Ishikawa (cell line): Measurements from ENCODE around the gene CRISP1.

Experiments
- CEBPB ChIP-seq: IDR thresholded peaks from 2 replicates; pipeline ENCODE4 v1.6.1; 2012
- CREB1 ChIP-seq: IDR thresholded peaks from 2 replicates; pipeline ENCODE4 v1.6.1; 2012; ENCODE audit warnings: low read depth
- EGR1 ChIP-seq: IDR thresholded peaks from 2 replicates; pipeline ENCODE4 v1.6.1; 2012
- EP300 ChIP-seq: IDR thresholded peaks from 2 replicates; pipeline ENCODE4 v1.6.1; 2012; ENCODE audit warnings: borderline replicate concordance
- FOXM1 ChIP-seq: IDR thresholded peaks from 2 replicates; pipeline ENCODE4 v1.6.1; 2012; ENCODE audit warnings: low read depth, borderline replicate concordance
- MAX ChIP-seq: IDR thresholded peaks from 2 replicates; pipeline ENCODE4 v1.6.1; 2012
- NFIC ChIP-seq: IDR thresholded peaks from 2 replicates; pipeline ENCODE4 v1.6.1; 2012
- RAD21 ChIP-seq: IDR thresholded peaks from 2 replicates; pipeline ENCODE4 v1.6.1; 2012; ENCODE audit warnings: low read depth
- REST ChIP-seq: IDR thresholded peaks from 2 replicates; pipeline ENCODE4 v1.6.1; 2012; ENCODE audit warnings: low read depth, mild to moderate bottlenecking
- TAF1 ChIP-seq: IDR thresholded peaks from 2 replicates; pipeline ENCODE4 v1.6.1; 2012; ENCODE audit warnings: low read depth, mild to moderate bottlenecking
- TCF12 ChIP-seq: IDR thresholded peaks from 2 replicates; pipeline ENCODE4 v1.6.1; 2012; ENCODE audit warnings: low read depth
- TEAD4 ChIP-seq: IDR thresholded peaks from 2 replicates; pipeline ENCODE4 v1.6.1; 2012
- USF1 ChIP-seq: IDR thresholded peaks from 2 replicates; pipeline ENCODE4 v1.6.1; 2012
- YY1 ChIP-seq: IDR thresholded peaks from 2 replicates; pipeline ENCODE4 v1.6.1; 2012; ENCODE audit warnings: low read depth
- ZBTB7A ChIP-seq: IDR thresholded peaks from 2 replicates; pipeline ENCODE4 v1.6.1; 2012; ENCODE audit warnings: low read depth

Gene CRISP1

GRCh38 chr6:49909563-49909962, 43.2 kb upstream of the CRISP1 start:
- TF ChIP-seq EGR1 = no peak
- TF ChIP-seq MAX = no peak
- no peak for TF ChIP-seq TAF1
- no peak for TF ChIP-seq TCF12
- TF ChIP-seq USF1 = no peak

- TF ChIP-seq CREB1 (no peak), EGR1 (no peak), REST (no peak), NFIC (no peak), YY1 (no peak), FOXM1 (no peak), EP300 (no peak), CEBPB (no peak), RAD21 (no peak), MAX (no peak), TCF12 (no peak), ZBTB7A (no peak), USF1 (no peak), TEAD4 (no peak), TAF1 (no peak)
These were observed 40.2 kb upstream of the CRISP1 start for GRCh38 chr6:49906526-49906925.

GRCh38 chr6:49905296-49905695, 39.0 kb upstream of the CRISP1 start:
- no peak for TF ChIP-seq YY1
- TF ChIP-seq CEBPB = no peak
- TF ChIP-seq RAD21 = no peak
- TF ChIP-seq ZBTB7A = no peak
- no peak for TF ChIP-seq EP300
- no peak for TF ChIP-seq USF1
- no peak for TF ChIP-seq CREB1
- TF ChIP-seq TEAD4 = no peak
- no peak for TF ChIP-seq EGR1
- no peak for TF ChIP-seq TAF1
- TF ChIP-seq NFIC = no peak
- no peak for TF ChIP-seq MAX
- no peak for TF ChIP-seq REST
- no peak for TF ChIP-seq TCF12
- TF ChIP-seq FOXM1 = no peak

GRCh38 chr6:49902856-49903255, 36.5 kb upstream of the CRISP1 start:
- TF ChIP-seq TEAD4 (no peak), CEBPB (no peak), RAD21 (no peak), EP300 (no peak), CREB1 (no peak), USF1 (no peak), TAF1 (no peak), REST (no peak), FOXM1 (no peak), YY1 (no peak), TCF12 (no peak), NFIC (no peak)
